Ramos (cell line): ENCODE measurements around the gene MED14.

Source experiments
- in situ Hi-C: fragments of 300-500 bp; cut with MboI; formaldehyde crosslinking; loops from one replicate; pipeline ENCODE4 v1.14.3; 2022; ENCODE audit warnings: low sequenced_read_pairs; ENCODE audit not compliant: unreplicated experiment

The MED14 gene

GRCh38 chrX:40671126-40671525 is 64.2 kb downstream of the MED14 start:
- in situ Hi-C loops = no loop called here

GRCh38 chrX:40663880-40664630 is 71.3 kb downstream of the MED14 start:
- in situ Hi-C loops = no loop called here

- in situ Hi-C loops = no loop called here
Measured at GRCh38 chrX:40663078-40663740, 72.1 kb downstream of the MED14 start.

- in situ Hi-C loops = no loop called here
Measured at GRCh38 chrX:40661489-40661888, 73.9 kb downstream of the MED14 start.

GRCh38 chrX:40660381-40660780 is 75.0 kb downstream of the MED14 start:
- in situ Hi-C loops = no loop called here

GRCh38 chrX:40653535-40653934 is 81.8 kb downstream of the MED14 start:
- in situ Hi-C loops = loop anchor here (10.0 kb wide), 1 partner anchor 141 kb away; no protein-coding TSS in a partner anchor

- in situ Hi-C loops = loop anchor here (10.0 kb wide), 1 partner anchor 142 kb away; no protein-coding TSS in a partner anchor
Measured at GRCh38 chrX:40652664-40653063, 82.7 kb downstream of the MED14 start.

- in situ Hi-C loops = loop anchor here (10.0 kb wide), 1 partner anchor 143 kb away; no protein-coding TSS in a partner anchor
Measured at GRCh38 chrX:40651620-40652223, 83.6 kb downstream of the MED14 start.

- in situ Hi-C loops = no loop called here
Measured at GRCh38 chrX:40647307-40648197, 87.8 kb downstream of the MED14 start, which contains the start of gene CXorf38. CXorf38 (minus strand) TSS chrX:40647561; CDS start chrX:40647520, 41 bp downstream.

- in situ Hi-C loops = no loop called here
Measured at GRCh38 chrX:40646489-40647306, 88.6 kb downstream of the MED14 start.

GRCh38 chrX:40644821-40645358 is 90.5 kb downstream of the MED14 start:
- in situ Hi-C loops = no loop called here

GRCh38 chrX:40644176-40644575 is 91.2 kb downstream of the MED14 start:
- in situ Hi-C loops = no loop called here

GRCh38 chrX:40637687-40638086 is 97.7 kb downstream of the MED14 start:
- in situ Hi-C loops = no loop called here

GRCh38 chrX:40632199-40632598 is 103.1 kb downstream of the MED14 start:
- in situ Hi-C loops = no loop called here

GRCh38 chrX:40628506-40628905 is 106.8 kb downstream of the MED14 start:
- in situ Hi-C loops = no loop called here

GRCh38 chrX:40625294-40625693 is 110.0 kb downstream of the MED14 start:
- in situ Hi-C loops = no loop called here

- in situ Hi-C loops = no loop called here
Measured at GRCh38 chrX:40623665-40624064, 111.7 kb downstream of the MED14 start.

GRCh38 chrX:40623139-40623536 is 112.2 kb downstream of the MED14 start, which contains the start of gene MPC1L:
MPC1L (plus strand) TSS chrX:40623428; CDS start chrX:40623566, 138 bp downstream.
- in situ Hi-C loops = no loop called here
